Ectodermal cell (in vitro differentiated cells): ENCODE measurements around the gene MRPL12.

Source experiments
- H3K27ac ChIP-seq: 2 replicates; pipeline ENCODE4 v1.7.0; 2013; ENCODE audit warnings: mild to moderate bottlenecking, low read depth, low read length; ENCODE audit not compliant: insufficient read depth, poor library complexity, severe bottlenecking
- H3K27me3 ChIP-seq: 2 replicates; pipeline ENCODE4 v1.7.0; 2013; ENCODE audit warnings: mild to moderate bottlenecking, low read length; ENCODE audit not compliant: insufficient read depth, control insufficient read depth, poor library complexity, severe bottlenecking
- H3K36me3 ChIP-seq: one replicate; pipeline ENCODE4 v1.7.0; 2013; ENCODE audit warnings: low read length; ENCODE audit not compliant: control insufficient read depth, insufficient read depth
- H3K4me1 ChIP-seq: one replicate; pipeline ENCODE4 v1.7.0; 2013; ENCODE audit warnings: low read length; ENCODE audit not compliant: control insufficient read depth, insufficient read depth
- H3K4me3 ChIP-seq: 2 replicates; pipeline ENCODE4 v1.7.0; 2013; ENCODE audit warnings: low read depth, low read length, control low read depth; ENCODE audit not compliant: insufficient read depth
- H3K9me3 ChIP-seq: 2 replicates; pipeline ENCODE4 v1.7.0; 2013; ENCODE audit warnings: mild to moderate bottlenecking, low read length, moderate library complexity; ENCODE audit not compliant: control insufficient read depth
- WGBS, 2 experiments: methylation state at CpG; one replicate each; pipeline ENCODE4 v1.1.7; 2013; ENCODE audit warnings: missing lambda C conversion rate in 2 of 2; 5-methylcytosine and 5-hydroxymethylcytosine counted together

MRPL12 gene

GRCh38 chr17:81741049-81741593, 38.0 kb downstream of the MRPL12 start:
- Histone ChIP-seq H3K27ac (no peak overlapping the region), H3K9me3 (no peaks in the 10 kb centered on the region), H3K4me1 (no peaks in the 10 kb centered on the region), H3K27me3 (no peaks in the 10 kb centered on the region), H3K4me3 (no peak overlapping the region), H3K36me3 (no peaks in the 10 kb centered on the region)
- 80 to 81% methylated on average over 22 of the region's 22 CpGs for WGBS, 2 experiments

- 81% methylated on average over 26 of the region's 26 CpGs for WGBS, 2 experiments
- no peaks in the 10 kb centered on the region for H3K4me1 ChIP-seq
- H3K36me3 ChIP-seq = no peaks in the 10 kb centered on the region
- no peak overlapping the region for H3K4me3 ChIP-seq
- no peak overlapping the region for H3K27ac ChIP-seq
- H3K27me3 ChIP-seq = no peaks in the 10 kb centered on the region
- no peaks in the 10 kb centered on the region for H3K9me3 ChIP-seq
Observed at GRCh38 chr17:81741594-81742452, 38.7 kb downstream of the MRPL12 start.
